Heart left ventricle (tissue), 16 donors: ENCODE data around the gene FCMR. TPM values are rescaled to one million over a fixed set of nuclear protein-coding genes. Genes with fewer than 3 reads are reported as not detected.

Experiments used
- ATAC-seq, 4 donors: fragments of 200-7000 bp; cut with Tn5 transposase; one replicate each; pipeline ENCODE4 v1.9.1; 2020 to 2022; ENCODE audit warnings: moderate library complexity in 4 of 4, mild to moderate bottlenecking in 3 of 4, moderate number of reproducible peaks in 1 of 4
- DNase-seq, 5 donors: peaks; one replicate each; pipeline ENCODE4 v3.0.0-alpha.2; 2020
- H3K27ac ChIP-seq, 12 donors: fragments of 200-600 bp; sonication (generic) in 4 of 12; one replicate each; pipeline versions ENCODE4 v1.5.0 to v1.8.0; 2016 to 2022; ENCODE audit warnings: mild to moderate bottlenecking in 2 of 12
- H3K27me3 ChIP-seq, 9 donors: fragments of 200-600 bp; sonication (generic) in 2 of 9; one replicate each; pipeline versions ENCODE4 v1.5.1 to v1.8.0; 2016 to 2022; ENCODE audit warnings: mild to moderate bottlenecking in 3 of 9
- H3K36me3 ChIP-seq, 9 donors: fragments of 200-600 bp; sonication (generic) in 2 of 9; one replicate each; pipeline versions ENCODE4 v1.5.0 to v1.8.0; 2018 to 2022; ENCODE audit warnings: mild to moderate bottlenecking in 2 of 9
- H3K4me1 ChIP-seq, 12 donors: fragments of 200-600 bp; sonication (generic) in 4 of 12; one replicate each; pipeline versions ENCODE4 v1.5.0 to v1.8.0; 2016 to 2022; ENCODE audit warnings: mild to moderate bottlenecking in 3 of 12
- H3K4me3 ChIP-seq, 12 donors: fragments of 200-600 bp; sonication (generic) in 4 of 12; one replicate each; pipeline versions ENCODE4 v1.5.0 to v1.8.0; 2017 to 2022; ENCODE audit warnings: mild to moderate bottlenecking in 9 of 12, moderate library complexity in 4 of 12
- H3K9me3 ChIP-seq, 12 donors: fragments of 200-600 bp; sonication (generic) in 4 of 12; one replicate each; pipeline versions ENCODE4 v1.5.0 to v1.8.0; 2016 to 2022; ENCODE audit warnings: mild to moderate bottlenecking in 1 of 12
- POLR2A ChIP-seq, 2 donors: fragments of 450-650 bp; IDR thresholded peaks; one replicate each; pipeline ENCODE4 v1.6.1; 2017; ENCODE audit warnings: antibody characterized with exemption in 2 of 2, mild to moderate bottlenecking in 2 of 2, moderate library complexity in 2 of 2
- WGBS, 4 donors: extraction: QIAGEN DNeasy Blood & Tissue Kit in 2 of 4; methylation state at CpG; one replicate each; pipeline versions ENCODE4 v1.1.5 to v1.1.7; 2013 to 2018; 5-methylcytosine and 5-hydroxymethylcytosine counted together
- intact Hi-C, 10 donors: fragments of 100-400 bp; cut with DNase I; formaldehyde crosslinking; loops; one replicate each; pipeline versions ENCODE4 v1.11.1 to v1.14.2; 2022
- polyA plus RNA-seq, 2 donors: library from polyadenylated mRNA; stranded (reverse); fragments of 200-250 nt; gene quantifications; one replicate each; pipeline ENCODE4 v1.2.3, GENCODE V29; 2013
- total RNA-seq, 9 donors: library from RNA; depleted of rRNA in 2 of 9; stranded (reverse); fragments of >200 nt in 2 of 9; fragmentation: NEBNext Ultra II Directional in 3 of 9; extraction: Animal tissue kit (Norgen Biotek cat#: 25700) in 3 of 9; gene quantifications; one replicate each; pipeline versions ENCODE4 v1.1.0 to v1.2.4, GENCODE V29; 2016 to 2023
- TF ChIP-seq, protein P1 (sequence below), 12 donors: fragments of 200-600 bp; sonication (generic) in 4 of 12; IDR thresholded peaks; one replicate each; pipeline versions ENCODE4 v1.5.0 to v1.8.0; 2018 to 2022; ENCODE audit warnings: antibody characterized with exemption in 12 of 12, mild to moderate bottlenecking in 5 of 12
- donor health status: ischemic (EF 13 %, LVEDD 7.1; RV severe dilation, severe dysfunction).
- donor health status: healthy with polysubstance abuse.
- donor health status: DM: no; HTN: yes; CAD: no.
- donor health status: DM: no; HTN: no; CAD: no.
- donor health status: ischemic (EF 25% LVEDD 6.9; RV normal size, moderate dysfunction).
- donor health status: ischemic (EF 25% LVEDD 5.7; RV mildly dilated, moderate dysfunction).
- donor health status: healthy.
- donor health status: DM: yes; HTN: yes; CAD: no.
- donor health status: ischemic (EF 35%, LVEDD 5.7; RV mildly dilated, moderate dysfunction).
- donor health status: nonischemic (EF 11% LVEDD 7.7; RV severe dilation, severe dysfunction).
- donor health status: DM: yes; HTN: yes; CAD: no.
- donor health status: PGD.
- donor health status: ischemic (EF 29% LVEDD 5.4; RV normal size, mild dysfunction).
- donor health status: nonischemic (EF 23%, LVEDD 6.1; RV moderate dilation, normal function).

The FCMR gene
- total and polyA plus RNA-seq, 11 donors: 0.99 to 16.3 (median 3.2) TPM

DNA sequence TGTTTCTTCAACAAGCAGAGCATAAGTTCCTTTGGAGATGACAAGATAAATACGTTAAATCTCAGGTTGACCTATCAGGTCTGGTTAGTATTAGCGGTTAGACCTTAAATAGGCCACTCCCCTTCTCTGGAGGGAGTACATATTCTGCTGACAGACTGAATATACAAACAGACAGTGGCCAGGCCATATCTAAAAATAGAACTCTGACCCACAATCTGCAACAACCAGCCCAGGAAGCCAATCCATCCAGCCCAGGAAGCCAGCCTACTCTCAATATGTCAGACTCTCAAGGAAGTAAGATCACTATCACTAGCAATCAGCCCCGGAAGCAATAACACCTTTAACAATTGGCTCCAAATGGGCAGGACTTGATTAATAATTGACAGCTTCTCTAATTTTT is 49.6 kb downstream of the FCMR start:
- no peak for DNase-seq
- peaks cover 0 to 5% (median 0%) of the 10 kb centered on the region in 9 donors for H3K27me3 ChIP-seq
- TF ChIP-seq POLR2A (IDR thresholded peaks at IDR 0.05): no peak
- TF ChIP-seq, protein P1, sequence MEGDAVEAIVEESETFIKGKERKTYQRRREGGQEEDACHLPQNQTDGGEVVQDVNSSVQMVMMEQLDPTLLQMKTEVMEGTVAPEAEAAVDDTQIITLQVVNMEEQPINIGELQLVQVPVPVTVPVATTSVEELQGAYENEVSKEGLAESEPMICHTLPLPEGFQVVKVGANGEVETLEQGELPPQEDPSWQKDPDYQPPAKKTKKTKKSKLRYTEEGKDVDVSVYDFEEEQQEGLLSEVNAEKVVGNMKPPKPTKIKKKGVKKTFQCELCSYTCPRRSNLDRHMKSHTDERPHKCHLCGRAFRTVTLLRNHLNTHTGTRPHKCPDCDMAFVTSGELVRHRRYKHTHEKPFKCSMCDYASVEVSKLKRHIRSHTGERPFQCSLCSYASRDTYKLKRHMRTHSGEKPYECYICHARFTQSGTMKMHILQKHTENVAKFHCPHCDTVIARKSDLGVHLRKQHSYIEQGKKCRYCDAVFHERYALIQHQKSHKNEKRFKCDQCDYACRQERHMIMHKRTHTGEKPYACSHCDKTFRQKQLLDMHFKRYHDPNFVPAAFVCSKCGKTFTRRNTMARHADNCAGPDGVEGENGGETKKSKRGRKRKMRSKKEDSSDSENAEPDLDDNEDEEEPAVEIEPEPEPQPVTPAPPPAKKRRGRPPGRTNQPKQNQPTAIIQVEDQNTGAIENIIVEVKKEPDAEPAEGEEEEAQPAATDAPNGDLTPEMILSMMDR (IDR thresholded peaks at IDR 0.05): no peak
- intact Hi-C loops: no loop called here
- H3K36me3 ChIP-seq: no peaks in the 10 kb centered on the region
- peaks cover 0 to 7% (median 0%) of the 10 kb centered on the region in 12 donors for H3K9me3 ChIP-seq
- H3K4me3 ChIP-seq: no peak overlapping the region
- peaks cover 0 to 3% (median 0%) of the 10 kb centered on the region in 12 donors for H3K4me1 ChIP-seq
- ATAC-seq: peak; percentile 81 to 97 (median 94)
- WGBS, 4 donors: 41 to 46% (median 44%) methylated on average over 3 of the region's 3 CpGs
- no peak overlapping the region for H3K27ac ChIP-seq

DNA sequence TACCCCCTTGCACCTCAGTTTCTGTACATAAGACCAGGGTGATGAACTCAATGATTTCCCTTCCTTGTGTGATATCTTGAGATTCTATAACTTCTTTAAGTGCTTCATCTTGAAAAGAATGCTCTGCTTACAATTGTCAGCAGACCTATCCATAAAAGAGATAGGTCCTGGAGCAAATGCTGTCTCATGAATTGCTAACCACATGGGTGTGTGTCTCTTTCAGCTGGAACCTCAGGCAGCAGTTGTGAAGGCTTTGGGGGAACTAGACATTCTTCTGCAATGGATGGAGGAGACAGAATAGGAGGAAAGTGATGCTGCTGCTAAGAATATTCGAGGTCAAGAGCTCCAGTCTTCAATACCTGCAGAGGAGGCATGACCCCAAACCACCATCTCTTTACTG is 53.5 kb downstream of the FCMR start:
- 52 to 60% (median 55%) methylated on average over 1 of the region's 1 CpG for WGBS, 4 donors
- Histone ChIP-seq H3K4me3 (no peak overlapping the region), H3K4me1 (peaks cover 0 to 4% (median 0%) of the 10 kb centered on the region in 12 donors), H3K27ac (no peak overlapping the region), H3K9me3 (no peaks in the 10 kb centered on the region), H3K27me3 (peaks cover 0 to 9% (median 0%) of the 10 kb centered on the region in 9 donors), H3K36me3 (no peaks in the 10 kb centered on the region)
- ATAC-seq (no peak), DNase-seq (no peak)
- no peak for TF ChIP-seq POLR2A (IDR thresholded peaks at IDR 0.05)
- TF ChIP-seq, protein P1 (IDR thresholded peaks at IDR 0.05): no peak
- intact Hi-C loops: loop anchor here in 1 of 10 donors (5.0 kb wide), 1 partner anchor 34 kb away; no protein-coding TSS in a partner anchor

DNA sequence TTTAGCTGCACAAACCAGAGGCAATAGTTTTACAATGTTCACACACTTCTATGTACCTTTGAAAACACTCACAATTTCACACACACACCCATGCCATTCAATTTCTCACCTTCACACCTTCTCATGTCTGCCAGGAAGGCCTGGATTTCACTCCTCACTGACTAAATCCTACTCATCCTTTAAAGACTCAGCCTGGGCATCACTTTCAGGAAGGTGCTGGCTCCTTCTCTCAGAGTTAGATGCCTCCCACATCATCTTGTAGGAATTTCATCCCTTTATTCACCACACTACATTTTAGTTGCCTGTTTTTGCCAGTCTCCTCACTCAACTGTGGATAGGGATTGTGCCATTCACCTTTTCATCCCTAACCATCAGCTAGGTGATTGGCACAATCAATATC is 54.0 kb downstream of the FCMR start:
- intact Hi-C loops: loop anchor here in 2 of 10 donors (2.0 to 5.0 kb wide), 2 partner anchors 35 to 43 kb away; no protein-coding TSS in a partner anchor
- H3K4me3 ChIP-seq: no peak overlapping the region

DNA sequence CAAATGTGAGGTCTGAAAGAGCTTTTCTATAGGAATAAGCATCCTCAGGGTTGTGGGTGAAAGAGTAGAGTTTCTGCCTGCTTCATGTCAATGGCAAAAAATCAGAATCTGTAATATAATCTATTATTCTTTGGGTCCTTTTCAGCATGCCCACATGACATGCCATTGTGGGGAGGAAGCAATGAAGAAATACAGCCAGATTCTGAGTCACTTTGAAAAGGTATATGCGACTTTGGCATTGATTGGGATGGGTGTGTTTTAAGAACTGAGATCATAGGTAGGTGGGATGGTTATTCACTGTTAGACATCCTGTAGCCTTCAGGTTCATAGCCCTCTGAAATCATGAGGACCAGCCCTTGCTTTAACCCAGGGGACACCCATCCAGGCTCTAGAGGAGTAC is 54.5 kb downstream of the FCMR start:
- WGBS, 4 donors: 81 to 100% (median 96%) methylated on average over 1 of the region's 1 CpG

More for the DNA sequence above, 54.0 kb downstream of the FCMR start:
- Histone ChIP-seq H3K27ac (no peak overlapping the region), H3K27me3 (peaks cover 0 to 9% (median 0%) of the 10 kb centered on the region in 9 donors), H3K9me3 (no peaks in the 10 kb centered on the region), H3K36me3 (no peaks in the 10 kb centered on the region), H3K4me1 (peaks cover 0 to 4% (median 0%) of the 10 kb centered on the region in 12 donors)
- DNase-seq: no peak
- TF ChIP-seq, protein P1 (IDR thresholded peaks at IDR 0.05): no peak
- TF ChIP-seq POLR2A (IDR thresholded peaks at IDR 0.05): no peak
- ATAC-seq: no peak

More for the DNA sequence above, 54.5 kb downstream of the FCMR start:
- no peaks in the 10 kb centered on the region for H3K36me3 ChIP-seq
- intact Hi-C loops: loop anchor here in 2 of 10 donors (2.0 to 5.0 kb wide), 2 partner anchors 35 to 44 kb away; no protein-coding TSS in a partner anchor
- no peak overlapping the region for H3K27ac ChIP-seq
- peaks cover 0 to 9% (median 0%) of the 10 kb centered on the region in 9 donors for H3K27me3 ChIP-seq
- no peak for TF ChIP-seq POLR2A (IDR thresholded peaks at IDR 0.05)
- TF ChIP-seq, protein P1 (IDR thresholded peaks at IDR 0.05): no peak
- H3K9me3 ChIP-seq: no peaks in the 10 kb centered on the region
- H3K4me3 ChIP-seq: no peak overlapping the region
- no peak for ATAC-seq
- no peak for DNase-seq
- H3K4me1 ChIP-seq: peaks cover 0 to 4% (median 0%) of the 10 kb centered on the region in 12 donors
